ENCODE measurements around the gene CPE.

DNA sequence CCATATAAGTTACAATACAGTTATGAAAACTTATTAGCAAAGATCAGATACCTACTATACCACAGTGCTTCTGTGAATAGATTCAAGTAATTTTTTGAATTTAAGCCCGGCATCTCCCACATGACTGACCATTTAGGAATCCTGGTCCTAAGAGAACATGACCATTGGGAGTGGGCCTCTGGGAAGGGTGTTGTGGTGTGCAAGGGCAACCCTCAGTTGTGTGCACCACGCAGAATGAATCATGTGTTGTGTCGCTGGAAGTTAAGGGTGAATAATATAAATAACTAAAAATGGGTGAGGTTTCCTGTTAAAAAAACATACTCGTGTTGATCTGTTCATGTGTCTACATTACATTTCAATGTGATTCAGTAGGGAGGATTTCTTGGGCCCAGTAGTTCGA lies 15.5 kb downstream of the CPE start:
- TF ChIP-seq, protein P1, sequence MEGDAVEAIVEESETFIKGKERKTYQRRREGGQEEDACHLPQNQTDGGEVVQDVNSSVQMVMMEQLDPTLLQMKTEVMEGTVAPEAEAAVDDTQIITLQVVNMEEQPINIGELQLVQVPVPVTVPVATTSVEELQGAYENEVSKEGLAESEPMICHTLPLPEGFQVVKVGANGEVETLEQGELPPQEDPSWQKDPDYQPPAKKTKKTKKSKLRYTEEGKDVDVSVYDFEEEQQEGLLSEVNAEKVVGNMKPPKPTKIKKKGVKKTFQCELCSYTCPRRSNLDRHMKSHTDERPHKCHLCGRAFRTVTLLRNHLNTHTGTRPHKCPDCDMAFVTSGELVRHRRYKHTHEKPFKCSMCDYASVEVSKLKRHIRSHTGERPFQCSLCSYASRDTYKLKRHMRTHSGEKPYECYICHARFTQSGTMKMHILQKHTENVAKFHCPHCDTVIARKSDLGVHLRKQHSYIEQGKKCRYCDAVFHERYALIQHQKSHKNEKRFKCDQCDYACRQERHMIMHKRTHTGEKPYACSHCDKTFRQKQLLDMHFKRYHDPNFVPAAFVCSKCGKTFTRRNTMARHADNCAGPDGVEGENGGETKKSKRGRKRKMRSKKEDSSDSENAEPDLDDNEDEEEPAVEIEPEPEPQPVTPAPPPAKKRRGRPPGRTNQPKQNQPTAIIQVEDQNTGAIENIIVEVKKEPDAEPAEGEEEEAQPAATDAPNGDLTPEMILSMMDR (IDR thresholded peaks at IDR 0.05), result no peak
- no peak for TF ChIP-seq POLR2A (IDR thresholded peaks at IDR 0.05)
- TF ChIP-seq EP300 (IDR thresholded peaks at IDR 0.05), result no peak
- TF ChIP-seq POLR2AphosphoS5 (IDR thresholded peaks at IDR 0.05), result no peak

All from suprapubic skin (tissue), 4 donors.